HG03103 (cell line): Measurements from ENCODE around the gene MYO1H.
A peak's percentile ranks its signal among the peaks of the same experiment; 100 is the strongest.
"Not testable (repeated sequence)": the region's sequence is repeated elsewhere in the genome, so short reads cannot be mapped to it uniquely, and the experiment has no call there.

Experiments used
- ATAC-seq: cut with Tn5 transposase; IDR thresholded peaks from one replicate; pipeline ENCODE4 v1.9.1; 2021; ENCODE audit warnings: low read depth; ENCODE audit not compliant: unreplicated experiment

Gene MYO1H

GRCh38 chr12:109406147-109406546 is 58.4 kb downstream of the MYO1H start:
- ATAC-seq = not testable (repeated sequence)

GRCh38 chr12:109418848-109419480 is 71.3 kb downstream of the MYO1H start:
- no peak for ATAC-seq

DNA sequence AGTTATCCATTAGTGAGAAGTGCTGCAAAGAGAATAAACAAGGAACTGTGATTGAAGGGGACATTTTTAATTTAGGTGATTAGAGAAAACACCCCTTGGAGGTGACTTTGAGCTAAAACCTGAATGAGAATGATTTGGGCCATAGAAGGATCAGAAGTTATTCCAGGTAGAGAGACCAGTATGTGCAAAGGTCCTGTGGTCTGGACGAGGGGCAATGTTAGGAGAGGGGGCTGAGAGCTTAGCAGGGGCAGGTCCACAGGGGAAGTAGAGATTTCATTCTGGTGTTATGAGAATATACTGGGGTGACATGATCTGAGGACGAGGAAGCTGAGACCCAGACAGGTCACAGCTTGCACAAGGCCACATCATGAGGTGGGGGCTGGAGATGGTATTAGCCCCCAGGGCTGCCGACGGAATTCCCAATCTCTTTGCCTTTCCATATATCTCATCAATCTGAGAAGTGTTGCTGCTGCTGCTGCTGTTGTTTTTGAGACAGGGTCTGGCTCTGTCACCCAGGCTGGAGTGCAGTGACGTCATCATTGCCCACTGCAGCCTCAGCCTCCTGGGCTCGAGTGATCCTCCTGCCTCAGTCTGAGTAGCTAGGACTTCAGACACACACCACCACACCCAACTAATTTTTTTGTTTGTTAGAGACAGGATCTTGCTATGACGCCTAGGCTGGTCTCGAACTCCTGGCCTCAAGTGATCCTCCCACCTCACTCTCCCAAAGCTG is 73.8 kb downstream of the MYO1H start:
- ATAC-seq = no peak

- ATAC-seq = no peak
Observed at GRCh38 chr12:109422251-109422650, 74.6 kb downstream of the MYO1H start.

GRCh38 chr12:109423392-109423791 is 75.7 kb downstream of the MYO1H start:
- ATAC-seq = no peak

DNA sequence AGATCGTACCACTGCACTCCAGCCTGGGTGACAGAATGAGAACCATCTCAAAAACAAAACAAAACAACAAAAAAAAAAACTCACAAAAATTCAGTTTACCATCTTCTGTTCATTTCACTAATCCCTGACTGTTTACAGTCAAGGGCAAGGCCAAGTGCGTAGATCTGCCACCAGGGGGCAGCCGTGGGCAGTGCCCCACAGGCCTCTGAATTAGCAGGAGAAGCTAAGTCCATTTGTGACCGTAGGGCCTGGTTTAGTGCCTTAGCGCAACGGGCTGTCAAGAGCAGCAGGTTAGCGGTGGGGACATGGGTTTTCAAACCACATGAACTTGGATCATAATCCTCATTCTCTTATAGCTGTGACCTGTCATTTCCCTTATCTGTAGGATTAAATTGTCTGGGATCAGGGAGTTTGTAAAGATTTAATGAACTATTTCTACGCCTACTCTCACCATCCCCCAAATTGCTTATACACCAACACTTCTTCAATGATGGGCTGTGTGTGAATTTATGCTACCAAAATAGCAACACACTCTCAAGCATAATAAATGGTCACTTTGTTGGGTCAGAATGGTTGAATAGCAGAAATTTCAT is 80.4 kb downstream of the MYO1H start:
- peak; percentile 61 for ATAC-seq

GRCh38 chr12:109428804-109429203 is 81.1 kb downstream of the MYO1H start:
- not testable (repeated sequence) for ATAC-seq

GRCh38 chr12:109430244-109430643 is 82.5 kb downstream of the MYO1H start:
- no peak for ATAC-seq

DNA sequence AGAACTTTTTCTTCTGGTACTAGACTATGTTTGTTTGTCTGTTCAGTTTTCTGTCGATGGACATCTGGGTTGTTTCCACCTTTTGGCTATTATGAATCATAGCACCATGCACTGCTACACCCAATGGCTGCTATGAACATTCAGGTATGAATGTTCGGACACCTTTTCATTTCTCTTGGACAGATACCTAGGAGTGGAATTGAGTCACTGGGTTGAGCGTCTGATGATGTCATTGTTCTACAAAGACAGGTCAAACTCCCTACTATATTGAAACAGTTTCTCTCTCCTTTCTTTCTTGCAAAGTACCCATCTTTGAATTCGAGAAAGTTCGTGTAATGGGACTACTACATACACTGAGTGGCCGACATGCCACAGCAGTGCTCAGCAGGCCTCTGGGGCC is 84.7 kb downstream of the MYO1H start:
- no peak for ATAC-seq

- ATAC-seq = no peak
Observed at GRCh38 chr12:109432842-109433304, 85.2 kb downstream of the MYO1H start.

DNA sequence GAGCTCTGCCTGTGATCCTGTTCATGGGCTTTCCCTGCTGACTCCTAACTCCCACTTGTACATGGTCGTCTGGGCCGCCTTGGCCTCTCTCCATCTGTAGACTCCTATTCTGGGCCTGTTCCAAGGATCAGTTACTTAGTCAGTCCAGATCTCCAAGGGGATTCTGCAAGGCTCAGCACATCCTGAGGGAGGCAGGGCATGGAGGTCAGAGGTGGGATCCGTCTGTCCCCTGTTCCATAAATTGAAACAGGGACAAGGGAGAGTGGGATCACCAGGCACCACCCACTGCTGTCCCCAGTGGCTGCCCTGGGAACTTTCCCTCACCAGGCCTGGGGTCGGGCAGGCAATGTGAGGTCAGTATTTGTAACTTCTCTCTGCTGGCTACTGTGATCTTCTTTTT is 85.9 kb downstream of the MYO1H start:
- no peak for ATAC-seq

GRCh38 chr12:109434582-109434981 is 86.9 kb downstream of the MYO1H start:
- no peak for ATAC-seq

DNA sequence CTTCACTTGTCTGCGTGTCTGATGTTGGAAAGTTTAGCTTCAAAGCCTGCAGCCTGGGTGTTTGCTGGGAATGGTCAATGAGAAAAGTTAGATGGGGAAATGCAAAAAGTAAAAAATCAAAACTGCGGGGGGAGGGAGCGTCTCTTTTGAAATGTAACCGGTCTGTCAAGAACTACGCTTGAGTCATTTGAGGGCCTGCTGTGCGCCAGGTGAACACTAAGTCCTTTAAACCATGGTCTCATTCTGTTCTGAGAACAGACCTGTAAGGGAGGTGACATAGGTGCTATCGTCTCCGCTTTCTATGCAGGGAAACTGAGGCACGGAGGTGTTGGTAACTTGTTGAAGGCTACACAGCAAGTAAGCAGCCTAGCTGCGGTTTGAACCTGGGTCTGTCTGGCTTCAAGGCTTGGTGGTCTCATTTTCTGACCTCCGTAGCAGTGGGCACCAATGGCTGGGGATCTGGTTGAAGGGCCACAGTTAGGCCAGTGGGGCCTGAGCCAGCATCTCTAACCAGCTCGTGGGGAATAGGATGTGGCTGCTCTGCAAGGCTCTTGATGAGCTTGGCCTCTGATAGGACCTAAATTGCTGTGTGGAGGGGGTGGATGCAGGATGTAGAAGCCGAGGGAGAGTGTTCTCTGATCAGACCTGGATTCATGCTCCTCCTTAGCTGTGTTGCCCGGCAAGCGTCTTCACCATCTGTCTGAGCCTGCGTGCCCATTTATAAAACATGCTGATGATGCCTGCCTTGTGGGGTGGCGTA is 87.9 kb downstream of the MYO1H start:
- ATAC-seq = no peak

DNA sequence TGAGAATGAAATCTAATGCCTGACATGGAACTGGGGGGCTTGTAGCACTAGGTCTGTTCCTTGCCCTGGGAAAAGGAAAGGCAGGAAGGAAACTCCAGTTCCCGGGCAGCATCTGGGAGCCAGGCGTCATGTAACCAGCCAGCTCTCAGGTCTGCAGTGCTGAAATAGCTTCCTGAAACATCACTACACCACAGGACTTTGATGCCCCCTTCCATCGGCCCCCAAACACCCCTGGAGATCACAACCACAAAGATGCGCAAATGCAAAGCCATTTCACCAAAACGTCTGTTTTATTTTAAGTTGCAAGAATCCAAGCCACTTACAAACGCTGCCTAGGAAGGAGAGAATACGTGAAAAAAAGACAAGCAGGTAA is 88.5 kb downstream of the MYO1H start:
- no peak for ATAC-seq

- ATAC-seq = no peak
Observed at GRCh38 chr12:109439181-109439580, 91.5 kb downstream of the MYO1H start.

- ATAC-seq = not testable (repeated sequence)
Observed at GRCh38 chr12:109439951-109440350, 92.3 kb downstream of the MYO1H start.

GRCh38 chr12:109440851-109441490 is 93.3 kb downstream of the MYO1H start:
- ATAC-seq = no peak

DNA sequence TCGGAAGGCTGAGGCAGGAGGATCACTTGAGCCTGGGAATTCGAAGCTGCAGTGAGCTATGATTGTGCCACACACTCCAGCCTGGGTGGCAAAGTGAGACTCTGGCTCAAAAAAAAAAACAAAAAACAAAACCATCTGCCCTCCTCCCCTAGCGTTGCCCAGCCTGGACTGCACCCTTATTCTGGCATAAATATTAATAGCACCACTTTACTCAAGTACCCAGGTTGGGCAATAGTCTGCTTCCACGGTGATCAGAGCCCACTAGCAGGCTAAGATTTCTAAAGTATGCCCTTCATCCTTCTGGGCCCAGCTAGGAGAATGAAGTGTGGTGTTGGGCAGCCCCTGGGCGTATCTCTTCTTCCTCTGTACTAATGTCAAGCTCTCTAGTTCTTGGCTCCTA is 96.1 kb downstream of the MYO1H start:
- no peak for ATAC-seq

- no peak for ATAC-seq
Observed at GRCh38 chr12:109444259-109444658, 96.6 kb downstream of the MYO1H start.

- no peak for ATAC-seq
Observed at GRCh38 chr12:109445191-109445609, 97.5 kb downstream of the MYO1H start.

GRCh38 chr12:109446869-109447268 is 99.2 kb downstream of the MYO1H start:
- no peak for ATAC-seq
